CD4-positive, alpha-beta T cell treated with Interleukin-4 for 4 hours (primary cell): ENCODE measurements around the gene AFF1.

Experiments
- DNase-seq: peaks from one replicate; pipeline ENCODE4 v3.0.0-alpha.2; 2020

The AFF1 gene, protein sequence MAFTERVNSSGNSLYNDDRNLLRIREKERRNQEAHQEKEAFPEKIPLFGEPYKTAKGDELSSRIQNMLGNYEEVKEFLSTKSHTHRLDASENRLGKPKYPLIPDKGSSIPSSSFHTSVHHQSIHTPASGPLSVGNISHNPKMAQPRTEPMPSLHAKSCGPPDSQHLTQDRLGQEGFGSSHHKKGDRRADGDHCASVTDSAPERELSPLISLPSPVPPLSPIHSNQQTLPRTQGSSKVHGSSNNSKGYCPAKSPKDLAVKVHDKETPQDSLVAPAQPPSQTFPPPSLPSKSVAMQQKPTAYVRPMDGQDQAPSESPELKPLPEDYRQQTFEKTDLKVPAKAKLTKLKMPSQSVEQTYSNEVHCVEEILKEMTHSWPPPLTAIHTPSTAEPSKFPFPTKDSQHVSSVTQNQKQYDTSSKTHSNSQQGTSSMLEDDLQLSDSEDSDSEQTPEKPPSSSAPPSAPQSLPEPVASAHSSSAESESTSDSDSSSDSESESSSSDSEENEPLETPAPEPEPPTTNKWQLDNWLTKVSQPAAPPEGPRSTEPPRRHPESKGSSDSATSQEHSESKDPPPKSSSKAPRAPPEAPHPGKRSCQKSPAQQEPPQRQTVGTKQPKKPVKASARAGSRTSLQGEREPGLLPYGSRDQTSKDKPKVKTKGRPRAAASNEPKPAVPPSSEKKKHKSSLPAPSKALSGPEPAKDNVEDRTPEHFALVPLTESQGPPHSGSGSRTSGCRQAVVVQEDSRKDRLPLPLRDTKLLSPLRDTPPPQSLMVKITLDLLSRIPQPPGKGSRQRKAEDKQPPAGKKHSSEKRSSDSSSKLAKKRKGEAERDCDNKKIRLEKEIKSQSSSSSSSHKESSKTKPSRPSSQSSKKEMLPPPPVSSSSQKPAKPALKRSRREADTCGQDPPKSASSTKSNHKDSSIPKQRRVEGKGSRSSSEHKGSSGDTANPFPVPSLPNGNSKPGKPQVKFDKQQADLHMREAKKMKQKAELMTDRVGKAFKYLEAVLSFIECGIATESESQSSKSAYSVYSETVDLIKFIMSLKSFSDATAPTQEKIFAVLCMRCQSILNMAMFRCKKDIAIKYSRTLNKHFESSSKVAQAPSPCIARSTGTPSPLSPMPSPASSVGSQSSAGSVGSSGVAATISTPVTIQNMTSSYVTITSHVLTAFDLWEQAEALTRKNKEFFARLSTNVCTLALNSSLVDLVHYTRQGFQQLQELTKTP

DNA sequence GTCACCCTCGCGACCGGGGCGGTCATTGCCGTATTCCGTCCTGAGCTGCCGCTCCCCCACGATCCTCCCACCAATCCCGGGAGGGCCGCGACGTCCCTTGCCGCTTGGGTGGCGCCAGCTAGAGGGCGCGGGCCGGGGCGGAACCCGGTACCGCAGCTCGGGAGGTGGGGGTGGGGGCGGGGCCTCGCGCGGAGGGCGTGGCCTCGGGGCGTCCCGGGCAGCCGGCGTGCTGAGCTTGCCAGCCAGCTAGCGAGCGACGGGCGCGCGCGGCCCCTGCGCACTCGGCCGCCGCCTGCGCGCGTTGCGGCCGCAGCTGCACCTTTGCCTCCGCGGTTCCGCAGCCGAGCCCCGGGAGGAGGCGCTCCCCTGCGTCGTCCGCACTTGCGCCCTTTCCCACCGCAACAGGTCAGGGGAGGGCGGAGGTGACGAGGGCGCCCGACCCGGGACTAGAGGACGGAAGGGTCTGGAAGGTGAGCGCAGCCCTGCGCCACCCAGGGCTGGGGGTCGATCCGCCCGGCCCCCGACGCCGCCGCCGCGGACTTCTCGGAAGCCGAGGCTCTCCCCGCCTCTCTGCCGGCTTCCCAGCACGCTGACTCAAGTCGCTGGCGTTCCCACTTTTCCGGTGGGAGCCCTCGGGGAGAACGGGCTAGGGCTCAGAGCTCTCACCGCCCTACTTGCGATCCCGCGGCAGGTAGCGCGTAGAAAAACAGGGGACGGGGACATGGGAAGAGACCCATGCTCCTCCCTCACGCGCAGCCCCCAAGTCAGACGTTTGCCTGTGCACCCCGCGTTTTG lies at the start of gene AFF1:
AFF1 (plus strand) TSS at position 241 of the 795 bp plus-strand sequence. CDS start 13,523 bp downstream, outside the sequence.
- DNase-seq, result peak; percentile 90

DNA sequence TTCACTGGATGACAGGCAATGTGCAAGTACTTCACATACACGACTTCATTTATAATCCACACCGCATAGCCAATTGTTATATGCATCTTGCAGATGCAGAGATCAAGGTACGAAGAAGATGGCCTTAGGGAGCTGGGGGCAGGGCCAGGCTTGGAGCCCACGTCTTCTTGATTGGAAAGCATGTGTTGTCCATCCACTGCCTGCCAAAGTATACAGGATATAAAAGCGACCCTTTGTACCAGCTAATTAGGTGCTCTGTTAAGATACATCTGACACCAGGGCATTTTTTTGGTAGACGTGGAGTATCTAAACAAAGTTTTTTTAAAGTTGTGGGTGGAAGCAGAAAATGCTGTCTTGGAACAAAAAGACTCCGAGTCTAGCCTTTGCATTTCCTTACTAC lies 44.0 kb upstream of the AFF1 start:
- no peak for DNase-seq

DNA sequence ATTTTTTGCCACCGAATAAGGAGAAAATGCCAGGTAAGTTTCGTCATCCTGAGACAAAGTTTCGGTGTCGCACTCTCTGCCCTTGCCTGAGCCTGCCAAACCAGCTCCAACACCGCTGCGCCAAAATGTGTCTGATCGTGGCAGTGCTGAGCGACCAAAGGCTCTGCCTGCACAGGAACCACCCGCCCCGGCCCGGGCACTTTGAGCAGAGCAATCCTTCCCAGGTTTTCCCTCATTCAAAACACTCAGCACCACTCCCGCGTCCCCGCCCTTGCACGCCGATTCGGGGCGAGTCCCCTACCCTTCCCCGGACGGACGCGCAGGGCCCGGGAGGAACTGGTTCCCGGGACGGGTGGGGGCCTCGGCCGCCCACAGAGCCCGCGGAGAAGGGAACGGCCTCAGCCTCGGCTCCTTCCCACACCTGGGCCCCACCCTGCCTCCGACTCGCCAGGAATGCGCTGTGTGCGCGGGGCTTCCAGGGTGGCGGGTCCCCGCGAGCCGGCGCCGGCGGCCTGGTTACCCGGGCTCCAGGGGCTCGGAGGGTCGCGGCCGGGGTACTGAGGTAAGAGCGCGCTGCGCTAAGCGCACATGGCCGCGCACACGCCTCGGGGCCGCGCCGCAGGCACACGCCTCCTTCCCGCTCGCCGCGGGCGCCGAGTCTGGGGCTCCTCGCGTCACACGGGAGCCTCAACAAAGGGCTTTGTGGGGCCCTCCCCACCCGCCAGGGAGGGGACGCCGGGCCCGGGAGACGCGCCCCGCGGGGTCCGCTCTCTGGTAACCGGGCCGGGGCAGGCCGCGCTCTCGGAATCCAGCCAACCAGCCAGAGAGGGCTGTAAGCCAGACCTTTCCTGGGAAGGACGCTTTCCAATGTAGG lies 42.8 kb upstream of the AFF1 start, which contains the start of gene C4orf36:
C4orf36 (minus strand) TSS at position 661 of the 874 bp plus-strand sequence. CDS start 902 bp downstream, outside the sequence.
- no peak for DNase-seq

DNA sequence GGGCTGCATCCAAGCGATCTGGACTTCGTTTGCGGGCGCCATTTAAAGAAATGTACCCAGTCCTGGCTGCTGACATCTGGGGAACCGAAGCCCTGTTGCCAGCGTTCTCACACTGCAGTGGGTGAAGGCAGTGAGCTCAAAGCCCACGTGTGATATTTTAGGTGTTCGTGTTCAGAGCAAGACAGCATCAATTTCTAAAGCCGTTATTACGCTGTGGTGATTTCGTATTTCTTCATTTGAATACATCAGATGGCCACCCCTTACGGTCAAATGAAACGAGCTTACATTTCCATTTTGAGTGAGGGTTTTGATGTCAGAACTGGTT lies 42.2 kb upstream of the AFF1 start:
- no peak for DNase-seq

DNA sequence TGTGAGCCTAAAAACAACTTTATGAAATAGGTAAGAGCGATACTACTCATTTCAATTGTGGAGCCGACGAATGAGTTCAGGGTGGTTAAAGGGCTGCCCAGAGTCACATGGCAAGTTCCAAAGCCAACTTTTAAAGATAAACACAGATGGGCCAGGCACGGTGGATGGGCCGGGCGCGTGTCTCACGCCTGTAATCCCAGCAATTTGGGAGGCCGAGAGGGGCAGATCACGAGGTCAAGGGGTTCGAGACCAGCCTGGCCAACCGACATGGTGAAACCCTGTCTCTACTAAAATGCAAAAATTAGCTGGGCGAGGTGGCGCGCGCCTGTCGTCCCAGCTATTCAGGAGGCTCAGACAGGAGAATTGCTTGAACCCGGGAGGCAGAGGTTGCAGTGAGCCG lies 41.7 kb upstream of the AFF1 start:
- DNase-seq, result no peak

DNA sequence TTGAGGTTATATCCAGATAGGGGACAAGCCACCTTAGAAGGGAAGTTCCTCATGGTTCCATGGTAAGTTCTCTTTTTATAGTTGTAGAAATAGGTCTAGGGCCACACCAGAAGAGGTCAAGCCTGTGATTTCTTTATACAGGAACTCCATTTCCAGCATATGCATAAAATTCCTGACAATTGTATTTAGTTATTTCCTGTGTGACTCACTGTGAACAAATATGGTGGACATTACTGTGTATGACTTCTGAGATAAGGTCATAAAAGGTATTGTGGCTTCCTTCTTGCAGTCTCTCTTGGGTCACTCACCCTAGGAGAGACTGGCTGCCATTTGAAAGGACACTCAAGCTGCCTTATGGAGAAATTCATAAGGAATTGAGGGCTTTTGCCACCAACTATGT lies 40.4 kb upstream of the AFF1 start:
- no peak for DNase-seq

DNA sequence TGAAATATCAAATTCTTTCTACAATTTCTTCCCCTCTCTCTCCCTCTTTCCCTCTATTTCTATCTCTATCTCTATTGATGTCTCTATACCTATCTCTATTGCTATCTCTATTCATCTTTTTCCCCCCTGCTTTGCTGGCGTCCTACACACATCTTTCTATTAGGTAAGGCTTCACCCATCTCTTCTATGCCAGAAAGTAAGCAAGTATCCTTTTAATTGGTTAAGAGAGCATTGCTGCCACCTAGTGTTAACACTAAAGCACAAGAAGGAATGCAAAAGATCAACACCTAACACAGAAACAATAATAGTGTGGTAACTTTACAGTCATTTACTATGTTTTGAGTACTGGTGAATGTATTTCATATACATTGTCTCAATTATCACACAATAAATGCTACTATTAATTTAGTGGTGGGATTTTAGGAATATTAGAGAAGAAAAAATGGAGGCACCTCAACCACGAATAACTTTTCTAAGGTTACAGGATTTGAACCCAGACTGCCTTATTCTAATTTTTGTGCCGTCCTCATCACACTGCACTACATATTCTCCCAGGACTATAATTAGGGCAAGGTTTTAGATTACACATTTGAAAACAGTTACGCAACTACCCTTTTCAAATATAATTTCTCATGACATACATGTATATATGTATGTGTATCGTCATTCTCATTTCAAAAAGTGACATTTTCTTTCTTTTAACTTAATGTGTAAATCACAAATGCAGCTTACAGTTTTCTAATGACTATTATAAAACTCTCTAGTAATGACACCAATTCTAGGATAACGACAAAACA lies 38.9 kb upstream of the AFF1 start:
- DNase-seq, result peak; percentile 69

DNA sequence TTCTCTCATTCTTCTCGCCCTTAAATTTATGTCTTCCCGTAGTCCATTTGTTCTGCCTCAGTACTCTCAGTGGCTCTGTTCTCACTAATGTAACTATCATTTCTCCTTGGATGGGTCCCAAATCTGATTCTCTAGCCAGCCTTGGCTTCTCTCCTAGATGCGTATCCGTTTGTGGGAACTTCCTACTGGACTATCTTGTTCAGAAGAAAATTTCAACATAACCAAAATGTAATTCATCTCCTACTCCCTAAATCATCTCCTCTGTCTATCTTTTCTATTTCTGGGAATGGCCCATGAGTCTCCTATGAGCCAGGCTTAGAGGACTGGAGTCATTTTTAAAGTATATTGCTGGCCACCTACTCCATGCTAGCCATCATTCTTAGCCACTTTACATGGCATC lies 38.2 kb upstream of the AFF1 start:
- DNase-seq, result no peak

DNA sequence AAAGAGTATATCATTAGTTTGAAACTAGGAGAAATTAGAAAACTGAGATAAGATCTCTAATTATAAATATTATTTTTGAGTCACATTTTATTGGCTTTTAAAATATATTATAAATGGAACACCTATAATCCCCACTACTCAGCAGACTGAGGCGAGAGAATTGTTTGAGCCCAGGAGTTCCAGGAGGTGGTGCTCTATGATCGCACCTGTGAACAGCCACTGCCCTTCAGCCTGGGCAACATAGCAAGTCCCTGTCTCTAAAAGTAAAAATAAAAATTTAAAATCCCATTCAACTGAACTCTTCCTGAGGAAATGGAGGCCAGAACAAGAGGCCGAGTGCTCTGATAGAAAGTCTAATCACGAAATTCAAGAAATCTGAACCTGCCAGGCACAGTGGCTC lies 36.2 kb upstream of the AFF1 start:
- DNase-seq, result no peak

DNA sequence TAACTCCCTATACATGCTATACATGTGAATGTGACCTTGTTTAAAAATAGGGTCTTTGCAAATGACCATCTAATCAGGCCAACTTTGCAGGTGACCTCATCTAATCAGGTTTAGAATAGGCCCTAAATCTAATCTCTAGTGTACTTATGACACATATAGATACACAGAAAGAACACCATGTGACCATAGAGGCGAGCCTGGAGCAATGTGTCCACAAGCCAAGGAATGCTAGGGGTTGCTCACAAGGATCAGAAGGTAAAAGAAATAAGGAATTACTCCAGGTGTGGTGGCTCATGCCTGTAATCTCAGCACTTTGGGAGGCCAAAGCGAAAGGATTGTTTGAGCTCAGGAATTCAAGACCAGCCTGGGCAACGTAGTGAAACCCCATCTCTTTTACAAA lies 32.9 kb upstream of the AFF1 start:
- no peak for DNase-seq

DNA sequence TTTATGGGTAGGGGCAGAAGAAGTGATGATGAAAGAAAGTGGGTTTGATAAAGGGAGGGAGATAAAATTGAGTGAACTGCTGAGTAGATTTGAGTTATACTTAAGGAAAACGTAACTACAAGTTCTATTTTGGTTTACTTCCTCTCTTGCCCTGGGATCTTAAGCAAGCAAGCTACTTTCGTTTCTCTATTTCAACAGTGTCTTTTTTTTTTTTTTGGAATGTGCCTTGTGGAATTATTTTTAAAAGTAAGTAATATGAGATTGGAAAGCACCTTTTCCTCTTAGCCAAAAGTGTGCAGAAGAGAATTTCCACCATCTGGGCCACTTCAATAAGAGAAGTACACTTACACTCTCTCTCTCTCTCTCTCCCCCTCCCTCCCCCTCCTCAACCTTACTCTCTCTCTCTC lies 26.6 kb upstream of the AFF1 start:
- DNase-seq, result no peak

DNA sequence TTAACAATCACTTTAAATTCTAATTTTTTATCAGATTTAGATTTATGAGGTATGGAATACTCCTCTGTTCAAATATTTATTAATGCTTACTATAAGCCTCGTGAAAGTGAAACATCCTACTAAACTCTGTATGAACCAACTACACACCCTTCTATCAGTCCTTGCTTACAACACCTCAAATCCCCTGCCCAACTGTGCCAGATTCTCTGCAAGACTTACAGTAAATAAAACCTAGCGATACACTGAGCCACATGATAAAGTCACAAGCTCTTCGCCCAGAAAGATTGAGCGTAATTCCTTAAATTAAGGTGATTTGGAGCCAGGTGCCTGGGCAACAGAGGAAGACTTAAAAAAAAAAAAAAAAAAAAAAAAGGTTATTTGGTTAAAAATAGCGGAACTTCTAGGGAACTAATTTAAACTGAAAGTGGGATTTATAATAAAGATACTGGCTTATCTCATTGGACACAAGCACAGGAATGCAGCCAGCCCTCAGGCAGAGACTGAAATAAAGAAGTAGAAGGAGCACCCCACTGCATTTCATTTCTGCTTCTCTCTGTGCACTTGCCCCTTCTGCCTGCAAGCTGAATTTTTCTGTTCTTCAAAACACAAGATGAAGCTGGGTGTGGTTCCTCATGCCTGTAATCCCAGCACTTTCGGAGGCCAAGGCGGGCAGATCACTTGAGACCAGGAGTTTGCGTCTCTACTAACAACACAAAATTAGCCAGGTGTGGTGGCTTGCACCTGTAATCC lies 25.1 kb upstream of the AFF1 start:
- DNase-seq, result no peak

DNA sequence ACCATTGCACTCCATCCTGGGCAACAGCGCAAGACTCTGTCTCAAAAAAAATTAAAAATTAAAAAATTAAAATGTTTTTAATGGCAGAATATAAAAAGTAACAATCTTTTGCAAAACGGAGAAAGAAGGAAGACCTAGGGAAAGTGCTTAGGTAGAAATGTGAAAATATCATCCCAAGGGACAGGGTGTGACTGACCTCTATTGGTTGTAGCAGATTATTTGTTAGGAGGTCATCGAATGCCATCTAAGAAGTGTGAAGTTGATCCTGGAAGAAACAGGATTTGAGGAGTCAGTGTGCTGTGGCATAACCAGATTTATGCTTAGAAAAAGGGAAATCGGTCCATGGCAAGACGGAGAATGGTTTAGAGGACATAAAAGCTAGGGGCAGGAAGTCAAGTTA lies 24.4 kb upstream of the AFF1 start:
- DNase-seq, result no peak

DNA sequence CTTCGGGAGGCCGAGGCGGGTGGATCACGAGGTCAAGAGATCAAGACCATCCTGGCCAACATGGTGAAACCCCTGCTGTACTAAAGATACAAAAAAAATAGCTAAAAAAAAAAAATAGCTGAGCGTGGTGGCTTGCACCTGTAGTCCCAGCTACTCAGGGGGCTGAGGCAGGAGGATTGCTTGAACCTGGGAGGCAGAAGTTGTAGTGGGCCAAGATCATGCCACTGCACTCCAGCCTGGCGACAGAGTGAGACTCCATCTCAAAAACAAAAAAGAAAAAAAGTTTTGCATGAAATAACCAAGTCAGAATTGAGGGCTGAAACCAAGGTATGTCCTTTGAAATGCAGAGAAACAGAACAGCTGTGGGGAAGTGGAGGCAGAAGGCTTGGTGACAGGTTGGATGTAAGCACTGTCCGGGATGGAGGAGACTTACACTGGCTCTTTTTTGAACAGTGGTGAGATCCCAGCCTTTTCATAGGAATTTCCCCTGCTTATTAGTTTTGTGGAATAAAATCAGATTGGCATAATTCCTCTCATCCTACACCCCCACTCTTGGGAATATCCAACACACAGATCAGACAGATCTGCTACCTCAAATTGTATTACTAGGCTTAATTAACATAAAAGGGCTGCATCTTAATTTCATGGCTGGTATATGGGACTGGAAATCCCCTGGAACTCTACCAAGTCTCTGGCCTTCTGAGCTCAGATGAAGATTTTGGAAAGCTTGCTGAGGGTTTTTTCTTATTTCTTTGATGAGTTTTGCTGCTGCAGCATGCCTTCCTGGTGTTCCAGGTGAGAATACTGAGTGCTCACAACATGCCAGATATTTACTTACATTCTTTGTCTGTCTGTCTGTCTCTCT lies 23.8 kb upstream of the AFF1 start:
- DNase-seq, result no peak

DNA sequence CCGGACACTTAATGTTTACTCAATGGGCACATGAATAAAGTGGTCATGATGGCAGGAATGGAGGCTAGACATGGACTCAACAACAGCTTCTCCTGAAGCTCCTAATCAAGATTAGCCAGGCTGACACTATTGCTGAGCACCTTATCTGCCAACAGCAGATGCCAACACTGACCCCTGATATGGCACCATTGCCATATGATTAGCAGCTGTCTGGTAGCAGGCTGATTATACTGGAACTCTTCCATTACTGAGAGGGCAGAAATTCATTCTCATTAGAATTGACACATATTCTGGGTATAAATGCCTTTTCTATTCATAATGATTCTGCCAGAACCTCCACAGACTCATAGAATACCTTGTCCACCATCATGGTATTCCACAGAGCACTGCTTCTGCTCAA lies 18.4 kb upstream of the AFF1 start:
- no peak for DNase-seq

DNA sequence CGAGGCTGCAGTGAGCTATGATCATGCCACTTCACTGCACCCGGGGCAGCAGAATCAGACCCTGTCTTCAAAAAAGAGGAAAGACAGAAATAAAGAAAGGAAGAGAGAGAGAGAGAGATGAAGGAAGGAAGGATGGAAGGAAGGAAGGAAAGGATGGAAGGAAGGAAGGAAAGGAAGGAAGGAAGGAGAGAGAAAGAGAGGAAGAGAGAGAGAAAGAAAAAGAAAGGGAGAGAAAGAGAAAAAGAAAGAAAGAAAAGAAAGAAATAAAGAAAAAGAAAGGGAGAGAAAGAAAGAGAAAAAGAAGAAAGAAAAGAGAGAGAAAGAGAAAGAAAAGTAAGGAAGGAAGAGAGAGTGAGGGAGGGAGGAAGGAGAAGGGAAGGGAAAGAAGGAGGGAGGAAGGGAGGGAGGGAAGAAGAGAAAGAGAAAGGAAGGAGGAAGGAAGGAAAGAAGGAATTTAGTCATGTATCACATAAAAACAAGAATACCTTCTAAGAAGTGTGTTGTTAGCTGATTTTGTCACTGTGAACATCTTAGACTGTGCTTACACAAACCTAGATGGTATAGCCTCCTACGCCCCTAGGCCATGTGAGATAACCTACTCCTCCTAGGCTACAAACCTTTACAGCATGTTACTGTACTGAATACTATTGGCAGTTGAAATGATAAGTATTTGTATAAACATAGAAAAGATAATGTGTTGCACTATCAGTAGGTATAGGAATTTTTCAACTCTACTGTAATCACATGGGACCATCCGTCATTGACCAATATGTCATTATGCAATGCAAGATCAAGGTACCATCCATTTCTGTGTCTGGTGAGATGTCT lies 17.4 kb upstream of the AFF1 start:
- no peak for DNase-seq

DNA sequence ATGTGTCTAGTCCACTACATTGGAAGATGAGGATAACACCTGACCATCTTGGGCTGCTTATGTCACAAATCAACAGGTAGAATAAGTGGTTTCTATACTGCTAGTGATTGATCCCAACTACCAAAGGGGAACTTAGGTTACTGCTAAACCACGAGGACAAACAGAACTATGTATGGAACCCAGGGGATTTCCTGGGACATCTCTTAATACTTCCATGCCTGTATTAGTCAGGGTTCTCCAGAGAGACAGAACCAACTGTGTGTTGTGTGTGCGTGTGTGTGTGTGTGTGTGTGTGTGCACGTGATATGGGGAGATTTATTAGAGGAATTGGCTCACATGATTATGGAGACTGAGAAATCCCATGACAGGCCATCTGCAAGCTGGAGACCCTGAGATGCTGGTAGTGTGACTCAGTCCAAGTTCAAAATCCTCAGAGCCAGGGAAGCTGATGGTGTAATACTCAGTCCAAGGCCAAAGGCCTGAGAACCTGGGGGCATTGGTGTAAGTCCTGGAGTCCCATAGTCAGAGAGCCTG lies 16.2 kb upstream of the AFF1 start:
- DNase-seq, result no peak
